ENCODE data around the gene CEMIP2.

Gene CEMIP2

DNA sequence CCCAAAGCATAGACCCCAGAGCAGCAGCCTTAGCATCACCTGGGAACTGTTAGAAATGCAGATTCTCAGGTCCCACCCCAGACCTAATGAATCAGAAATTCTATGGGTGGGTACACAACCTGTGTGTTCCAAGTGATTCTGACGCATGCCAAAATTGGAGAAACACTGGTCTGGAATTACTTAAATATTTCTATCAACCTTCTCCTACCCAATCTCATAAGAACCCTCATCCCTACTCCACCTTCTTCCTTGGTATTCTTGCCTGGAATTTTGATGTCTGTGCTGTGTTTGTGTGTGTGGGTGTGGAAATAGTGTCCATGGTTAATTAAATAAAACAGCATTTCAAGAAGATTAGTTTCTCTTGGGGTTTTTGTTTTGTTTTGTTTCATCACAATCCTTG, 111.8 kb downstream of the CEMIP2 start:
- Histone ChIP-seq H3K9me3 (ENCODE audit: insufficient read depth, low read depth, low read length) (no peaks in the 10 kb centered on the region), H3K14ac (ENCODE audit: low read length) (no peak overlapping the region), H3K23ac (ENCODE audit: low read length) (no peak overlapping the region), H3K4me2 (ENCODE audit: low read length) (no peak overlapping the region), H2BK12ac (ENCODE audit: low read length) (no peak overlapping the region), H3K79me2 (ENCODE audit: control insufficient read depth, insufficient read depth, low read length, poor library complexity) (no peaks in the 10 kb centered on the region), H3K27ac (ENCODE audit: low read depth, low read length) (no peak overlapping the region), H3K18ac (ENCODE audit: low read length) (no peak overlapping the region), H3K4ac (ENCODE audit: low read depth, low read length) (no peak overlapping the region), H2BK5ac (ENCODE audit: low read depth, low read length, poor library complexity) (peak overlapping the region; percentile 64), H3K4me1 (ENCODE audit: control insufficient read depth in 1 of 2, insufficient read depth in 2 of 2, low read length in 2 of 2) (no peaks in the 10 kb centered on the region), H2BK120ac (ENCODE audit: insufficient read depth, low read length, poor library complexity) (no peak overlapping the region), H4K91ac (ENCODE audit: low read depth, low read length) (no peak overlapping the region), H4K8ac (ENCODE audit: low read depth, low read length) (no peak overlapping the region), H4K12ac (ENCODE audit: low read depth, low read length) (no peak overlapping the region), H3K9ac (ENCODE audit: low read length) (no peak overlapping the region), H3K27me3 (ENCODE audit: insufficient read depth, low read length) (no peaks in the 10 kb centered on the region), H3K36me3 (ENCODE audit: control insufficient read depth in 1 of 2, insufficient read depth in 2 of 2, low read length in 2 of 2) (no peaks in the 10 kb centered on the region), H2AFZ (ENCODE audit: insufficient read depth, low read length, poor library complexity) (no peak overlapping the region), H3K79me1 (ENCODE audit: low read length) (no peaks in the 10 kb centered on the region), H3K4me3 (ENCODE audit: low read depth, low read length) (no peak overlapping the region), H2AK5ac (ENCODE audit: low read length) (no peak overlapping the region)
- peak; percentile 26 to 73 for DNase-seq
- WGBS (ENCODE audit: extremely low coverage, insufficient coverage, insufficient read length) = no CpG with 5 or more reads among the region's 1 CpG

DNA sequence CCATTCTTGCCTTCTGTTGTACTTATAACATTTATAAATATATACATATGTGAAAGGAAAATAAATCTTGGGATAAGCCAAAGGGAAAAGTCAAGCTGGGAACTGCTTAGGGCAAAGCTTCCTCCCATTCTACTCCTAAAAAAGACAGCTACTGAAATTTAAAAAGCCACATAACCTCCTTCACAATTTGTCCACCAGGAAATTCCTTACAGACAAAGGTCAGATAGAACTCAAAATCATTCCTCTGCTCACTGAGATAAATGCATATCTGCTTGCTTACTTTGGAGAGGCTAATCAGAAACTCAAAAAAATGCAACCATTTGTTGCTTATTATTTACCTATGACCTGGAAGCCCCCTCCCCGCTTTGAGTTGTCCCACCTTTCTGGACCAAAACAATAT, 112.5 kb downstream of the CEMIP2 start:
- no peaks in the 10 kb centered on the region for H3K9me3 ChIP-seq (ENCODE audit: insufficient read depth, low read depth, low read length)

DNA sequence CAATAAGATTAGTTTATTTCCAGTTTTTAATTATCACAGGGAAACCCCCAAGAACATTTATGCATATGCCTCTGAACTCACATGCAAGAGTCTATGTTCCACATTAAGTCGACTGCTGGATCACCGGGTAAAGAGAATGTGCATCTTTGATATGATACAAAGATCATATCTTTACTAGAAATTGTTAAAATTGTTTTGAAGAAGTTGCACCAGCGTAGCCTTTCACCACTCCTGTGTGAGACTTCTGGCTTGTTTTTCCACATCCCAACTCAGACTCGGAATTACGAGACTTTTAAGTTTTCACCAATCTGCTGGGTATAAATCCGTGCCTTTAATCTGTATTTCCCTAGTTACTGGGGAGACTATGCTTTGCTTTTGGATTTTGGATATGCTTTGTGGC, 113.2 kb downstream of the CEMIP2 start:
- no peak overlapping the region for H4K8ac ChIP-seq (ENCODE audit: low read depth, low read length)
- H3K4me3 ChIP-seq (ENCODE audit: low read depth, low read length) = no peak overlapping the region
- H3K36me3 ChIP-seq (ENCODE audit: control insufficient read depth in 1 of 2, insufficient read depth in 2 of 2, low read length in 2 of 2) = no peaks in the 10 kb centered on the region
- no peaks in the 10 kb centered on the region for H3K79me2 ChIP-seq (ENCODE audit: control insufficient read depth, insufficient read depth, low read length, poor library complexity)
- H3K27ac ChIP-seq (ENCODE audit: low read depth, low read length) = no peak overlapping the region
- H2BK5ac ChIP-seq (ENCODE audit: low read depth, low read length, poor library complexity) = no peak overlapping the region
- H2BK12ac ChIP-seq (ENCODE audit: low read length) = no peak overlapping the region
- H3K18ac ChIP-seq (ENCODE audit: low read length) = no peak overlapping the region
- no peaks in the 10 kb centered on the region for H3K27me3 ChIP-seq (ENCODE audit: insufficient read depth, low read length)
- H3K9me3 ChIP-seq (ENCODE audit: insufficient read depth, low read depth, low read length) = no peaks in the 10 kb centered on the region
- H3K4me2 ChIP-seq (ENCODE audit: low read length) = no peak overlapping the region
- H3K23ac ChIP-seq (ENCODE audit: low read length) = no peak overlapping the region
- no peak overlapping the region for H2BK120ac ChIP-seq (ENCODE audit: insufficient read depth, low read length, poor library complexity)
- H2AFZ ChIP-seq (ENCODE audit: insufficient read depth, low read length, poor library complexity) = no peak overlapping the region
- H4K12ac ChIP-seq (ENCODE audit: low read depth, low read length) = no peak overlapping the region
- no peak overlapping the region for H3K14ac ChIP-seq (ENCODE audit: low read length)
- peaks cover 2% of the 10 kb centered on the region for H3K79me1 ChIP-seq (ENCODE audit: low read length)
- no peak overlapping the region for H3K9ac ChIP-seq (ENCODE audit: low read length)
- WGBS (ENCODE audit: extremely low coverage, insufficient coverage, insufficient read length) = no CpG with 5 or more reads among the region's 6 CpGs
- no peak overlapping the region for H2AK5ac ChIP-seq (ENCODE audit: low read length)
- DNase-seq = peak; percentile 71 to 91
- H3K4me1 ChIP-seq (ENCODE audit: control insufficient read depth in 1 of 2, insufficient read depth in 2 of 2, low read length in 2 of 2) = no peaks in the 10 kb centered on the region
- H4K91ac ChIP-seq (ENCODE audit: low read depth, low read length) = no peak overlapping the region
- no peak overlapping the region for H3K4ac ChIP-seq (ENCODE audit: low read depth, low read length)

More for the DNA sequence above, 112.5 kb downstream of the CEMIP2 start:
- H3K14ac ChIP-seq (ENCODE audit: low read length) = no peak overlapping the region
- H3K79me1 ChIP-seq (ENCODE audit: low read length) = no peaks in the 10 kb centered on the region
- H3K4ac ChIP-seq (ENCODE audit: low read depth, low read length) = no peak overlapping the region
- H3K36me3 ChIP-seq (ENCODE audit: control insufficient read depth in 1 of 2, insufficient read depth in 2 of 2, low read length in 2 of 2) = no peaks in the 10 kb centered on the region
- peak in 1 of 2 donors; percentile 62 for DNase-seq
- no peak overlapping the region for H4K12ac ChIP-seq (ENCODE audit: low read depth, low read length)
- no peak overlapping the region for H3K4me2 ChIP-seq (ENCODE audit: low read length)
- H3K18ac ChIP-seq (ENCODE audit: low read length) = no peak overlapping the region
- no peaks in the 10 kb centered on the region for H3K79me2 ChIP-seq (ENCODE audit: control insufficient read depth, insufficient read depth, low read length, poor library complexity)
- no peak overlapping the region for H3K27ac ChIP-seq (ENCODE audit: low read depth, low read length)
- no peak overlapping the region for H2AFZ ChIP-seq (ENCODE audit: insufficient read depth, low read length, poor library complexity)
- no peaks in the 10 kb centered on the region for H3K27me3 ChIP-seq (ENCODE audit: insufficient read depth, low read length)
- no peak overlapping the region for H4K8ac ChIP-seq (ENCODE audit: low read depth, low read length)
- no peak overlapping the region for H2BK12ac ChIP-seq (ENCODE audit: low read length)
- no peak overlapping the region for H2BK120ac ChIP-seq (ENCODE audit: insufficient read depth, low read length, poor library complexity)
- H3K23ac ChIP-seq (ENCODE audit: low read length) = no peak overlapping the region
- no CpG with 5 or more reads among the region's 1 CpG for WGBS (ENCODE audit: extremely low coverage, insufficient coverage, insufficient read length)
- no peak overlapping the region for H3K4me3 ChIP-seq (ENCODE audit: low read depth, low read length)
- no peak overlapping the region for H2AK5ac ChIP-seq (ENCODE audit: low read length)
- H3K9ac ChIP-seq (ENCODE audit: low read length) = no peak overlapping the region
- no peak overlapping the region for H4K91ac ChIP-seq (ENCODE audit: low read depth, low read length)
- H3K4me1 ChIP-seq (ENCODE audit: control insufficient read depth in 1 of 2, insufficient read depth in 2 of 2, low read length in 2 of 2) = no peaks in the 10 kb centered on the region
- H2BK5ac ChIP-seq (ENCODE audit: low read depth, low read length, poor library complexity) = no peak overlapping the region

DNA sequence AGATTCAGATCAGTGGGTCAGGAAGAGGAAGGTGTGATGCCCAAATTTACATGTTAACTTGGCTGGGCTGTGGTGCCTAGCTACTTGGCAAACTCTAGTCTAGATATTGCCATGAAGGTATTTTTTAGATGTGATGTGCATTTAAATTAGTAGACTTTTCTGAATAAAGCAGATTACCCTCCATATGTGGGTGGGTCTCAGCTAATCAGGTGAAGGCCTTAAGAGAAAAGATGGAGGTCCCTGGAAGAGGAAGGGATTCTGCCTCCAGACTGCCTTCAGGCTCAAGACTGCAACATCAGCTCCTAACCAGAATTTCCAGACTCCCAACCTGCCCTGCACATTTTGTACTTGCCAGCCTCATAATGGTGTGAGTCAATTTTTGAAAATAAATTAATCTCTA, 115.8 kb downstream of the CEMIP2 start:
- DNase-seq = no peak
- H2BK120ac ChIP-seq (ENCODE audit: insufficient read depth, low read length, poor library complexity) = no peak overlapping the region
- H2AK5ac ChIP-seq (ENCODE audit: low read length) = no peak overlapping the region
- no peak overlapping the region for H4K91ac ChIP-seq (ENCODE audit: low read depth, low read length)
- H3K4me1 ChIP-seq (ENCODE audit: control insufficient read depth in 1 of 2, insufficient read depth in 2 of 2, low read length in 2 of 2) = peaks cover 3 to 4% of the 10 kb centered on the region in 2 experiments
- no peak overlapping the region for H4K8ac ChIP-seq (ENCODE audit: low read depth, low read length)
- H2BK5ac ChIP-seq (ENCODE audit: low read depth, low read length, poor library complexity) = no peak overlapping the region
- H2BK12ac ChIP-seq (ENCODE audit: low read length) = no peak overlapping the region
- no peaks in the 10 kb centered on the region for H3K9me3 ChIP-seq (ENCODE audit: insufficient read depth, low read depth, low read length)
- H3K4me2 ChIP-seq (ENCODE audit: low read length) = no peak overlapping the region
- no peak overlapping the region for H3K4ac ChIP-seq (ENCODE audit: low read depth, low read length)
- H3K4me3 ChIP-seq (ENCODE audit: low read depth, low read length) = no peak overlapping the region
- no peaks in the 10 kb centered on the region for H3K79me2 ChIP-seq (ENCODE audit: control insufficient read depth, insufficient read depth, low read length, poor library complexity)
- H4K12ac ChIP-seq (ENCODE audit: low read depth, low read length) = no peak overlapping the region
- H3K27ac ChIP-seq (ENCODE audit: low read depth, low read length) = no peak overlapping the region
- H3K23ac ChIP-seq (ENCODE audit: low read length) = no peak overlapping the region
- peaks cover 3% of the 10 kb centered on the region for H3K79me1 ChIP-seq (ENCODE audit: low read length)
- H3K27me3 ChIP-seq (ENCODE audit: insufficient read depth, low read length) = no peaks in the 10 kb centered on the region
- H3K18ac ChIP-seq (ENCODE audit: low read length) = no peak overlapping the region
- H3K9ac ChIP-seq (ENCODE audit: low read length) = no peak overlapping the region
- no peak overlapping the region for H3K14ac ChIP-seq (ENCODE audit: low read length)
- no peaks in the 10 kb centered on the region for H3K36me3 ChIP-seq (ENCODE audit: control insufficient read depth in 1 of 2, insufficient read depth in 2 of 2, low read length in 2 of 2)
- no peak overlapping the region for H2AFZ ChIP-seq (ENCODE audit: insufficient read depth, low read length, poor library complexity)

All from trophoblast cell (in vitro differentiated cells and primary cell).